HG03520 (cell line): Measurements from ENCODE around the gene C6orf89.
"Not testable (repeated sequence)": the region's sequence is repeated elsewhere in the genome, so short reads cannot be mapped to it uniquely, and the experiment has no call there.

ENCODE experiments used
- ATAC-seq: cut with Tn5 transposase; IDR thresholded peaks from one replicate; pipeline ENCODE4 v1.9.1; 2021; ENCODE audit warnings: mild to moderate bottlenecking, moderate library complexity; ENCODE audit not compliant: unreplicated experiment

The C6orf89 gene

DNA sequence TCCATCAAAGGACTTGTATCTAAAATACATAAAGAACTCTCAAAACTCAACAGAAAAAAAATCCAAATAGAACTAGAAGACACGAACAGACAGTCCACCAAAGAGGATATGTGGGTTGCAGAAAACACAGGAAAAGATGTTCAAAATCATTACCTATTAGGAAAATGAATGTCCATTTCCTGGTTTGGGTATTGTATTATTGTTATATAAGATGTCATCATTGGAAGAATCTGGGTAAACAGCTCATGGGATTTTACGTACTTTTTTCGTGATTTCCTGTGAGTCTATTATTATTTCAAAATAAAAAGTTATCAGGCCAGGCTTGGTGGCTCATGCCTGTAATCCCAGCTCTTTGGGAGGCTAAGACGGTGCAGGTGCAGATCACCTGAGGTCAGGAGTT lies 59.5 kb downstream of the C6orf89 start:
- no peak for ATAC-seq

DNA sequence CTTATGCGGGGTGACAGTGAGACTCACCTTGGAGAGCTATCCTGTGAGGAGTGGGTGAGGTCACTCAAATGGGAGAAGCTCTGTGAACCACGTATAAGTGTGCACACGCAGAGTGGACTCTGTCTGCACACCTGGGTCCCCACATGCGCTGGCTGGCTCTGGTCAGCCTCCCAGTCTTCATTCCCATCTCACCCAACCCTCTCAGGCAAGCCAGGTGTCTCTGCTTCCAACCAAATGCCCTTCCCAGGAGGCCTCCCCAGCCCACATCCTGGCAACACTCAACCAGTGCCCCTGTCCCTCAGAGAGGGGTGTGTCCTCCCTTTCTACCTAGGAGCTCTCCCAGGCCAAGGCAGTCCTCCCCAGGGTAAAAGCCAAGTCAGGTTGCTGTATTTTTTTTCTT lies 60.8 kb downstream of the C6orf89 start:
- no peak for ATAC-seq

DNA sequence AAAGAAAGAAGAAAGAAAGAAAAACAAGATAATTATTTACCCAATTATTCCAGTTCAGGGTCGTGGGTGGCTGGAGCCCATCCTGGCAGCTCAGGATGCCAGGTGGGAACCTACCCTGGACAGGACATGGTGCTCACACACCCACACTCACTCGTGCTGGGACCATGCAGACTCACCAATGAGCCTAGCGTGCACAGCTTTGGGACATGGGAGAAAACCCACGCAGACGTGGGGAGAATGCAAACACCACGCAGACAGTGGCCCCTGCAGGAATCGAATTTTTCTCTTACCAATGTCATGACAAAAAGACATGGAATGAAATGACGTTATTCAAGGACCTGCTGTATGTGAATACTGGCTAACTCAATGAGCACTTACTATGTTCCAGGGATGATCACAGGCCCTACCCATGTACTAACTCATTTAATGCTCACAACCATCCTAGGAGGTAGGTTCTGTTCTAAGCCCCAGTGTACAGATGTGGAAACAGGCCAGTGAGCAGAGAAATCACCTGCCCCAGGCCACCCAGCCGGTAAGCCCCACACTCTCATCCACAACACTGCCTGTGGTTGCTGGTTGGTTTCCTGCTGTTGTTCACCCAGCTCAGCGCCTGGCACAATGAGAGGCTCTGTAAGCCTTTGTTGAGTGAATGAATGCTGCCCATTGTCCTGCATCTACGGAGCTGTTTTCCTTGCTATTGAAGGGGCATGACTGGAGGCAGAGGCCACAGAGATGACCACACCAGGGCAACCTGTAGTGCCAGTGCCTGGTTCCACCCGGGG lies 62.0 kb downstream of the C6orf89 start:
- ATAC-seq: no peak

DNA sequence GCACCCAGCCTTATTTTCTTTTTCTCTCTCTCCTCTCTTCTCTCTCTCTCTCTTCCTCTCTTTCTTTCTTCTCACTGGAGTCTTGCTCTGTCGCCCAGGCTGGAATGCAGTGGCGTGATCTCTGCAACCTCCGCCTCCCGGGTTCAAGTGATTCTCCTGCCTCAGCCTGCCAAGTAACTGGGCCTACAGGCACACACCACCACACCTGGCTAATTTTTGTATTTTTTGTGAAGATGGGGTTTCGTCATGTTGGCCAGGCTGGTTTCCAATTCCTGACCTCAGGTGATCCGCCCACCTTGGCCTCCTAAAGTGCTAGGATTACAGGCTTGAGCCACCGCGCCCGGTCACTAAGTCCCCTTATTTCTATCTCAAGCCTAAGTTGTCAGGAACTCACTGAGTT lies 63.3 kb downstream of the C6orf89 start:
- not testable (repeated sequence) for ATAC-seq

DNA sequence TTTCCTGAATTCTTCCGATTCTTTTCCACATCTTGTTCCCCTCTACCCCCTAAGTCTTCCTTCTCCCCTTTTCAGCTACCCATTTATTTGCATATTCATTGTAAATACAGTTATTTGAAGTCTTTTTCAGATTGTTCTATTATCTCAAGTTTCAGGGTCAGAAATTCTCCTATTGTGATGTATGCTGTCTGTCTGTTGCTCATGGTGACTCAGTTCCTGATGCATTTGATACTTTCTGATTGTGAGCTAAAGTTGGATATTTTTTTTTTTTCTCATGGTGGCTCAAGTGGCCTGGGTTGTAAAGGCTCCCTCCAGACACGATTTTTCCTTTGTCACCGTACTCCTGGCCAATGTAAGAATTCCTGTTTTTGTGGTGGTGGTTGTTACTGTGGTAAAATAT lies 63.9 kb downstream of the C6orf89 start:
- no peak for ATAC-seq

DNA sequence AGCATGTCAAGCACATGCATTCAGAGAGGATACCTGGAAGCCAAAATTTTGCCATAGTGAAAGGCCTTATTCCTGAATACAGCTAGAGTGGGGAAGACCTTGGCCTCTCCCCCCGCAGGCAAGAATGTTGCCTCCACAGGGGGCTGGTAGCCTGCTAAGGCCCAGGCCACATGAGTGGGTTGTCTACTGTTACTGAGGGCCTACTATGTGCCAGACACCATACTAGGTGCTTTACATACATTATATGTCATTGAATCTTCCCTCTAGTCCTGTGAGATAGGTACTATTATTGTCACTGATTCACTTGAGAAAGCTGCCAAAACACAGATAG lies 68.1 kb downstream of the C6orf89 start:
- ATAC-seq: no peak

DNA sequence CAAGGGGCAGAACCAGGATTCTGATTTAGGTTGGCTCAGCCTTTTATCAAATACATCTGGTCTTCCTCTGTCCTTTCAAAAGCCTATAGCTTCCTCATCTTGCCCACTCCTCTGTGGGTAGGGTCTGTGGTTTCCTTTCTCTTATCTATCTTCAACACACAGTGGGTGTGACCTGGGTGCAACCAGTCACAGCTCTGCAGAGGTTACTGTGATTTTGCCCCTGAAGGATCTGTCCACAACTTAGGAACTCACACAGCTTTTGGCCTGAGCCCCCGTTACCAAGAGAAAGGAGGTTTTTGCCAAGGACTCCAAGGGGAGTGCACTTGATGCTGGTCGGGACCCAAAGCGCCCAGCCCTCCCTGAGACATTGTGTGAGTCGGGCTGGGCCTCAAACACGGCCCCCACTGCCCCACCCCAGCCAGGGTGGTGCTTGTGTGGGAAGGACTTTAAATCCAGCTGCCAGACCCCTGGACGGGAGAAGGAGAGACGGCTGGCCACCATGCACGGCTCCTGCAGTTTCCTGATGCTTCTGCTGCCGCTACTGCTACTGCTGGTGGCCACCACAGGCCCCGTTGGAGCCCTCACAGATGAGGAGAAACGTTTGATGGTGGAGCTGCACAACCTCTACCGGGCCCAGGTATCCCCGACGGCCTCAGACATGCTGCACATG lies 68.6 kb downstream of the C6orf89 start, which contains the start of gene PI16:
Gene PI16 (plus strand): TSS at position 477 of the 670 bp plus-strand sequence. CDS start 23 bp downstream, at position 500.
- ATAC-seq: no peak

DNA sequence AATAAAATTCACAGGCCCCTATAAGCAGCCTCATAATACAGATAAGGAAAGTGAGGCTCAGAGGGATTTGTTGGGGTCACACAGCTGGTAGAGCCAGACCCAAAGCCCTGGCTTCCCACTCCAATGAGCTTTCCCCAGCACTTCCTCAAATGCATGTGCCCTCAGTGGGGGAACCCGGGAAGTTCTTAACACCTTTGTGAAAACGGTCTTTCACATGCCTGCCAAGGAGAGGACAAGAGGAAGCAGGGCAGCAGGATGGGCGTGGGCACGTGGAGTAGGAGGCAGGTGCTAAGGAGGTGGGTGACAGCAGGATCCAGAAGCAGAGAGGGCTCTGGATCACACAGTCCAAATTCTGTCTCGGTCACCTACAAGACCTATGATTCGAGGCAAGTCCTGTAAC lies 69.4 kb downstream of the C6orf89 start:
- no peak for ATAC-seq

DNA sequence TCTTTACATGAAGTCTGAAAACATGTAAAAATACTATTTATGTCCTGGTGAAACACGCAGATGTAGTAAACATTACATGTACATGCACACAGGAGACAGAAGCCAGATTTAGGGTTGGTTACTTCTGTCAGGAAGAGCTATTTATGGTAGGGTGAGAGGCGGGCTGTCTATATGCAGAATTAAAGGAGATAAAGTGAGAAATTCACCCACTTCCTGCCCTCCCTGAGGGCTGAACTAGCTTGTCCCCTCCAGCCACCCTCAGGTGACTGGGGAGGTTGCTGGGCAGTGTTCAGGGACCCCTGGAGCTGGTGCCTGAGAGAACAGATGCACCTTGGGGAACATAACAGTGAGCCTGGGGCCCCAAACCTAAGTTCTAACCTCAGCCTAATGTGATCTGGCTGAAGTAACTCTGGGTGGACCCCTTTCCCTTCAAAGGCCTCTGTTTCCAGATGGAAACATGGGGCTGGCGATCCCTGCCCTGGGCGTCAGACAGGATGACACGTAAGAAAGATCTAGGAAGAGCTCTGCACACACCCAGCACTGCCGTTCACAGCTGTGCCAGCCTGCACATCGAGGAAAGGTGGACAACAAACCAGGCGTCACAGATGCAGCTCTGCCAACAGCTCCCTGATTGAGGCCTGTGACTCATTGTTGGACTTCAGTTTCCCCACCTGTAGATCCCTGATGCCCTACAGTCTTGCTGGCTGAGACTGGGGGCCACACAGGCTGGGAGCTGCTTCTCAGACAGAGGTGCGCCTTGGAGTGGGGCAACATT lies 70.1 kb downstream of the C6orf89 start:
- ATAC-seq: no peak

DNA sequence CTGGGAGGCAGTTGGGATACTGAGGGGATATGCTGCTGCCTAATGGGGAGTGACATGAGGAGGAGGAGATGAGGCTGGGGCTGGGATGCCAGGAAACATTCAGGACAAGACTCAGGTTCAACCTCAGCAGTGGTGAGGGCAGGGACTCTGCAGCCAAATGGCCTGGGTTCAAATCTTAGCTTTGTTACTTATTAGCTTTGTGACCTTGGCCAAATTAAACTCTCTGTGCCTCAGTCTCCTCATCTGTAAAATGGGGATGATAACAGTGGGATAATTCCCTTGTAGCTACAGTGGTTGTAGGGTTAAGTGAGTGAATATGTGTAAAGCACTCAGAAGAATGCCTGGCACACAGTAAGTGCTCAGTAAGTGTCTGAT lies 70.7 kb downstream of the C6orf89 start:
- ATAC-seq: no peak

DNA sequence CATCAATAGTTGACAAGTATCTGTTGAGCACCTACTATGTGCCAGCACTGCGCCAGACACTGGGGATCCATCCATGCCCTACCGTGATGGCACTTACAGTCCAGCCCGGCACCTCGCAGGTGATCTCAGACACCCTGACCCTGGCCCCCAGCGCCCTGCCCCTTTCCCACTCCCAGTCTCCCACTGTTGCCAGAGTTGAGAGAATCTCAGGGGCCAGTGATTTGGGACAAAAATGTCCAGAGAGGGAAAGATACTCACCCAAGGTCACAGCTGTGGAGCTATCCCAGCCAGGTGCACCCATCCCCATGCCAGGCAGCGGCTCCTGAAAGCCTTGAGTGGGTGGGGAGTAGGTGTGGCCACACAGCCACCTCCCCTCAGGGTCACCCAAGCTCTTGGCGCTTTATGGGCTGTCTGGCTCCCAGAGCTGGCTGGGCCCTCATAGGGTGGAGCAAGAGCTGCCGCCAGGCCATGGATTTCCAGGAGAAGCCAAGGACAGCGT lies 72.1 kb downstream of the C6orf89 start:
- ATAC-seq: no peak

DNA sequence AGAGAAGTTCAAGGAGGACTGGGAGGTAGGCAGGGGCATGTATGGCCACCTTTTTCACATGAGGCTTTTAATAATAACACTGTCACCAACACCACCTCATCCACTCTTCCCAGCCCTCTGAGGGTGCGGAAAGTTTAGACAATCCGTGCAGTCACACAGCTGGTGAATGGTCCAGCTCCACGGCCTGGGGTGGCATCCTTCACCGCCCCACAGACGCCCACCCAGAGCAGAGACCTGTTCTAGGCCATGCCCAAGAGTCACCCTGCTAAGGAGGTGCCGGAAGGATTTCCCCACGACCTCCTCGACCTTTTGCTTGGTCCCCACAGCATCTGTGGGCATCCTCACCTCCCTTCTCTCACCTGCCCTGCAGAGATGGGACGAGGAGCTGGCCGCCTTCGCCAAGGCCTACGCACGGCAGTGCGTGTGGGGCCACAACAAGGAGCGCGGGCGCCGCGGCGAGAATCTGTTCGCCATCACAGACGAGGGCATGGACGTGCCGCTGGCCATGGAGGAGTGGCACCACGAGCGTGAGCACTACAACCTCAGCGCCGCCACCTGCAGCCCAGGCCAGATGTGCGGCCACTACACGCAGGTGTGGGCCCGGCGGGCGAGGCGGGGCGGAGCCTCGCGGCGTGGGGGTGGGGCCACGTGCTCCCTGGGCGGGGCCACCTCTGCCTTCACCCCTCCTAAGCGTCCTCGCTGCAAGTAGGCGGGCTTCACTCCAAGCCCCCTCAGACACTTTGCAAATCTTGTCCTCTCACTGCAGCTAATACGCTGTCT lies 73.2 kb downstream of the C6orf89 start:
- ATAC-seq: no peak

DNA sequence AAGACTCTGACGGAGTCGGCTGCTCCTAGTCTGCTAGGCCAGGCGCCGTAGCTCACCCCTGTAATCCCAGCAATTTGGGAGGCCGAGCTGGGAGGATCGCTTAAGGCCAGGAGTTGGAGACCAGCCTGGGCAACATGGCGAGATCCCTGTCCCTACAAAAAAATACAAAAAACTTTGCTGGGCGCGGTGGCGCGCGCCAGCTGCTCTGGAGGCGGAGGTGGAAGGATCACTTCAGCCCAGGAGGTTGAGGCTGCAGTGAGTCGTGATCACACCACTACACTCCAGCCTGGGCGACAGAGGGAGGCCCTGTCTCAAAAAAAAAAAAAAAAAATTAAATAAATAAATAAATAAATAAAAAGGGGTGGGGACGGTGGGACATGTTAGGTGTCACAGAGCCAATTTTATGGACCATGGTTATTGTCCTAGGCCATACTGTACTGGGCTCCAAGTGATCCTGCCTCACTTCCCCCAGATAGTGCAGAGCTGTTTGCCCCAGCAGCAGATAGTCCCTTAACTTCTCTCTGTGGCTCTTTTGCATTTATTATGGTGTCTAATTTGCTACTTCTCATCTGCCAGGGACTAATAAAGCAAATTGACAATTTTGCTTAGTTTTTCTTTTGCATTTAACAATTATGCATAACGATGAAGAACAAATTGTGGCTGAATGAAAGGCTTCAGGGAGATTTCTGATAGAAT lies 74.0 kb downstream of the C6orf89 start:
- no peak for ATAC-seq

DNA sequence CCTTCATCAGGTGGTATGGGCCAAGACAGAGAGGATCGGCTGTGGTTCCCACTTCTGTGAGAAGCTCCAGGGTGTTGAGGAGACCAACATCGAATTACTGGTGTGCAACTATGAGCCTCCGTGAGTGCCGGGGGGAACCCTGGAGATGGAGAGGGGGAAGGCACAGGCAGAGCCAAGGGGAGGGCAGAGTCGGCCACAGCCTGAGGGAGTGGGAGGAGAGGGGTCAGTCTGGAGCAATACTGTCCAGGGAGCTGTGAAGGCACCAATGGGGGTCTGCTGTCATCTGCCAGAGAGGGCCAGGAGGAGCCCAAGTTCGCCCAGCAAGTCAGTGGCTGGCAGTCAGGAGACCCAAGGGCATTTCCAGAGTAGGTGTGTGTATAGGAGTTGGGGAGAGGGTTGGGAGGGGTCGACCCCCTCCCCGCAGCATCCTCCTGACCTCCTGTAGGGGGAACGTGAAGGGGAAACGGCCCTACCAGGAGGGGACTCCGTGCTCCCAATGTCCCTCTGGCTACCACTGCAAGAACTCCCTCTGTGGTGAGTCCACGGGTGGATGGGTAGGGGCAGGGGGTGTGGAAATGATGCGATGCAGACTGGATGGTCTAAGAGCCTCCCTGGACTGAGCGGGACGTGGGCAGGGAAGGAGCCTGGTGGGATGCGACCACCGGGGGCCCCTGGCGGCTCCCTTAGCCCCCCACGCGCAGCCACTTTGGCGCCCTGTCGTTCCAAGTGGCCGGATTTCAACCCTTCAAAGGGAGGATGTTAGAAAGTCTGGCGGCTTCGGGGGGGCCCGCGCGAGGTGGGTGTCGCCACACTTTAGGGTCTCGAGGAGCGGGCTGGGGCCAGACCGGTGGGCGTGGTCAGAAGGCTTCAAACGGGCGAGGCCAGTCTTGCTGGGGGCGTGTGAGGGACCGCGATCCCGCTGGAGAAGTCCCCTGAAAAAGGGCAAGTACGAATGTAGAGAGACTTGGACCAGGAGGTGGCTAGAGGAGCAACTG lies 76.0 kb downstream of the C6orf89 start:
- no peak for ATAC-seq

DNA sequence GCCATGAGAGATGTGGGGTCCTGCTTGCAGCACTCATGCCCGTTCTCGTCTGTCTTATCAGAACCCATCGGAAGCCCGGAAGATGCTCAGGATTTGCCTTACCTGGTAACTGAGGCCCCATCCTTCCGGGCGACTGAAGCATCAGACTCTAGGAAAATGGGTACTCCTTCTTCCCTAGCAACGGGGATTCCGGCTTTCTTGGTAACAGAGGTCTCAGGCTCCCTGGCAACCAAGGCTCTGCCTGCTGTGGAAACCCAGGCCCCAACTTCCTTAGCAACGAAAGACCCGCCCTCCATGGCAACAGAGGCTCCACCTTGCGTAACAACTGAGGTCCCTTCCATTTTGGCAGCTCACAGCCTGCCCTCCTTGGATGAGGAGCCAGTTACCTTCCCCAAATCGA lies 77.1 kb downstream of the C6orf89 start:
- no peak for ATAC-seq

DNA sequence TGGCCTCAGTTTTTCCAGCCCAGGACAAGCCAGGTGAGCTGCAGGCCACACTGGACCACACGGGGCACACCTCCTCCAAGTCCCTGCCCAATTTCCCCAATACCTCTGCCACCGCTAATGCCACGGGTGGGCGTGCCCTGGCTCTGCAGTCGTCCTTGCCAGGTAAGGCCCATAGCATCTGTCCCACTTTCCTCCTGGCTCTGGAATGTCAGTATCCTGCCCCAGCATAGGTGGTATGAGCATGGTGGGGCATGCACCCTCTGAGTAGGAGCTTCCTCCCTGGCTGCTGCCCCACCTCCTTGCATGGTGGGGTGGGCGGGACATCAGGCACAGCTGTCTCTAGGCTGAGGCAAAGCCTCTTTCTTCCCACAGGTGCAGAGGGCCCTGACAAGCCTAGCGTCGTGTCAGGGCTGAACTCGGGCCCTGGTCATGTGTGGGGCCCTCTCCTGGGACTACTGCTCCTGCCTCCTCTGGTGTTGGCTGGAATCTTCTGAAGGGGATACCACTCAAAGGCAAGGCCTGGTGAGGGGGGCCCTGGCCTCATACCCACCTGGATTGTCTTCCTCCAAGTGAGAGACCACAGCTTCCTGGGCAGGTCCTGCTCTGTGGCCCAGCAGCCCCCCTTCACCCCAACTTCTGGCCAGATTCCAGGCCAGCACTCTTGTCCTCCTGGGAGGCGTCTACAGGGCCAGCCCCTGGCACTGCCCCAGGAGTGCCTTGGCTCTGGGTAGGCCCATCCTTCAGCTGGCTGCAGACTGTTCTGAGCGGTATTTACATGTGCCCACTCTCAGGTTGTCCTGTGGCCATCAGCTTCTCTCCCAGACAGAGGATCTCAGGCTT lies 77.9 kb downstream of the C6orf89 start:
- ATAC-seq: no peak

DNA sequence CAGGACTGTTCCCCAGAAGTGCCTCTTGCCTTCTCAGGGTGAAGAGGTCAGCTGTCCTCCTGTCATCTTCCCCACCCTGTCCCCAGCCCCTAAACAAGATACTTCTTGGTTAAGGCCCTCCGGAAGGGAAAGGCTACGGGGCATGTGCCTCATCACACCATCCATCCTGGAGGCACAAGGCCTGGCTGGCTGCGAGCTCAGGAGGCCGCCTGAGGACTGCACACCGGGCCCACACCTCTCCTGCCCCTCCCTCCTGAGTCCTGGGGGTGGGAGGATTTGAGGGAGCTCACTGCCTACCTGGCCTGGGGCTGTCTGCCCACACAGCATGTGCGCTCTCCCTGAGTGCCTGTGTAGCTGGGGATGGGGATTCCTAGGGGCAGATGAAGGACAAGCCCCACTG lies 78.6 kb downstream of the C6orf89 start:
- no peak for ATAC-seq

DNA sequence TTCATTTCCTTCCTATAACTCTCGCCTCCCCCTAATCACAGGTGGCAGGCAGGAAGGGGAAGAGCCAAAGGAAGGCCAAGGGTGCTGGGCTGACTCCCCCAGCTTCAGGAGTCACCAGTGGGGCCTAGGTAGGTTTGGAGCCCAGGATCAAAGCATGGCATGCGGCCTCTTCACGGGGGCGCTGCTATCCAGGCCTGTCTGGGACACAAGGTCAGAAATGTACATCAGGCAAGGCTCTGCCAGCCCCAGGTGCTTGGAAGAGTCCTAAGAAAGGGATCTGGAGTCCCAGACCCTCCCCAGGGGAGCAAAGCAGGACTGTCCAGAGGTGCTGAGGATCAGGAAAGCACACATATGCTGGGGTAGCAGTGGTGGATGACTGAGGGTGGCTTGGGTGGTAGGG lies 79.2 kb downstream of the C6orf89 start:
- ATAC-seq: no peak
